Thyroid gland (tissue), 4 donors: ENCODE data around the gene SIAH3. TPM values are rescaled to one million over a fixed set of nuclear protein-coding genes. Genes with fewer than 3 reads are reported as not detected.

Experiments used
- DNase-seq, 2 donors: peaks; one replicate each; pipeline ENCODE4 v3.0.0-alpha.2; 2019
- H3K27ac ChIP-seq, 3 donors: fragments of 200-600 bp; sonication (generic); 1 replicate in 2 of 3; 2 replicates in 1 of 3; pipeline ENCODE4 v1.5.1; 2016 to 2019; ENCODE audit warnings: mild to moderate bottlenecking in 1 of 3, moderate library complexity in 1 of 3
- H3K27me3 ChIP-seq: fragments of 200-600 bp; sonication (generic); one replicate; pipeline ENCODE4 v1.5.1; 2019
- H3K36me3 ChIP-seq, 2 donors: fragments of 200-600 bp; sonication (generic); one replicate each; pipeline ENCODE4 v1.5.1; 2016 to 2019
- H3K4me1 ChIP-seq, 2 donors: fragments of 200-600 bp; sonication (generic); one replicate each; pipeline ENCODE4 v1.5.1; 2017 to 2019
- H3K4me3 ChIP-seq, 3 donors: fragments of 200-600 bp; sonication (generic); replicated peaks in 1 of 3; 1 replicate in 2 of 3; 2 replicates in 1 of 3; pipeline ENCODE4 v1.5.1; 2016; ENCODE audit warnings: mild to moderate bottlenecking in 1 of 3
- H3K9me3 ChIP-seq: fragments of 200-600 bp; sonication (generic); one replicate; pipeline ENCODE4 v1.5.1; 2017
- CTCF ChIP-seq, 6 experiments: fragments of 200-600 bp in 3 of 6; fragments of 450-650 bp in 3 of 6; sonication (generic) in 3 of 6; IDR thresholded peaks; one replicate each; pipeline ENCODE4 v1.5.1; 2016 to 2019; ENCODE audit warnings: antibody characterized with exemption in 6 of 6, mild to moderate bottlenecking in 2 of 6, inconsistent platforms in 1 of 6, moderate library complexity in 1 of 6
- POLR2A ChIP-seq, 2 donors: fragments of 450-650 bp; IDR thresholded peaks; one replicate each; pipeline ENCODE4 v1.6.1; 2017; ENCODE audit warnings: antibody characterized with exemption in 2 of 2, mild to moderate bottlenecking in 2 of 2, moderate library complexity in 1 of 2
- WGBS, 2 donors: methylation state at CpG; one replicate each; pipeline ENCODE4 v1.1.5; 2017; 5-methylcytosine and 5-hydroxymethylcytosine counted together
- intact Hi-C: fragments of 100-400 bp; cut with DNase I; formaldehyde crosslinking; loops from one replicate; pipeline ENCODE4 v1.15.1; 2023
- total RNA-seq, 4 donors: library from RNA; depleted of rRNA; stranded (reverse); fragments of >200 nt; gene quantifications; one replicate each; pipeline ENCODE4 v1.2.3, GENCODE V29; 2016

SIAH3 gene
- total RNA-seq, 4 donors from 2014 or later: 0.13 TPM; not detected in 3

- H3K36me3 ChIP-seq: no peaks in the 10 kb centered on the region
- peaks cover 7 to 8% of the 10 kb centered on the region in 2 donors for H3K4me1 ChIP-seq
- intact Hi-C loops: no loop called here
- no peak overlapping the region for H3K27ac ChIP-seq
- 91 to 92% methylated on average over 5 of the region's 5 CpGs for WGBS, 2 donors
- TF ChIP-seq CTCF (IDR thresholded peaks at IDR 0.05): no peak
- no peak for TF ChIP-seq POLR2A (IDR thresholded peaks at IDR 0.05)
- no peaks in the 10 kb centered on the region for H3K27me3 ChIP-seq
- no peak overlapping the region for H3K4me3 ChIP-seq
- H3K9me3 ChIP-seq: no peaks in the 10 kb centered on the region
- DNase-seq: no peak
Measured at GRCh38 chr13:45776748-45777147, 74.8 kb downstream of the SIAH3 start.

DNA sequence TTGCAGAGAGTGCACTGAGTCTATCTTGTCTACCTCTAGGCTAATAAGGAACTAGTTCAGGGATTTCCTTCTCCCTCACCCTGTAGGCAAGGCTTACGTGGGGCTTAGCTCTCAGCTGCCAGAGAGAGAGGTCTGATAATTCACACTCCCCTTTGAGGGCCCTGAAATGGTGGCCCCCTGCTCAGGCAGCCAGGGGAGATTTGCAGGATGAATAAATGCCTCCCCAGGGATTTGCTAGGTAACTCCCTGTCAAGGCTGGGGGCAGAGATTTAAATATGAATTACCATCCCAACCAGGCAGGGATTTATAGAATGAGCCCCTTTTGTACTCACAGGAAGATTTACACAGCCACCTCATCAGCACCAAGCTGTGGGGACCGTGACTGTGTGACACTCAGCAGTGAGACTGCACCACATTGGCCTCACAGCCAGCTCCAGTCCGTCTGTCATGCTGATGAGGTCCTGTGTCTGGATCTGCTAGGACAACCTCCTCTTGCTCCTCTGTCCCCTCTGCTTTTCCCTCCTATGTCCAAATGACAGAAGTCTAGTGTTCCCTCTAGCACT is 76.1 kb downstream of the SIAH3 start:
- no peaks in the 10 kb centered on the region for H3K9me3 ChIP-seq
- no peak for DNase-seq
- no peak overlapping the region for H3K4me3 ChIP-seq
- no peaks in the 10 kb centered on the region for H3K27me3 ChIP-seq
- intact Hi-C loops: no loop called here
- TF ChIP-seq CTCF (IDR thresholded peaks at IDR 0.05) (no peak), POLR2A (IDR thresholded peaks at IDR 0.05) (no peak)
- H3K36me3 ChIP-seq: no peaks in the 10 kb centered on the region
- no peaks in the 10 kb centered on the region for H3K4me1 ChIP-seq
- no peak overlapping the region for H3K27ac ChIP-seq
- WGBS, 2 donors: 84 to 89% methylated on average over 3 of the region's 3 CpGs

DNA sequence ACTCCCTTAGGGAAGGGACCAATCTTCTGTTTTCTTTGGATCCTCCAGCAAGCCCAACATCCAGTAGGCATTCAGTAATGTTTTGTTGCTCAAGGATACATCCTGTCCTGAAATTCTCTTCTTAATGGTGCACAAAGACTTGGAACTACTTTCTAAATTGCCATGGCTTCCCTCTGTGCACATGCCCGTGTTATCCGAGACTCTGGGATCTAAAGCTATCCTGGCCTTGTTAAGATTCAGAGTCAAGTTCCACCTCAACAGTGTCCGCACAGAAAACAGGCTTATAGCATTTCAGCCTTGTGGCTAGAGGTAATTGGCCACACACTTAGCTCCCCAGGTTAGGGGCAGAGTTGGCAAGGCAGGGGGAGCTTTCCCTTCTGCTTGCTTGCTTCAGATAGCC is 77.6 kb downstream of the SIAH3 start:
- Histone ChIP-seq H3K9me3 (no peaks in the 10 kb centered on the region), H3K27ac (no peak overlapping the region), H3K4me3 (no peak overlapping the region), H3K4me1 (no peaks in the 10 kb centered on the region), H3K36me3 (no peaks in the 10 kb centered on the region), H3K27me3 (no peaks in the 10 kb centered on the region)
- no peak for DNase-seq
- 92 to 95% methylated on average over 3 of the region's 3 CpGs for WGBS, 2 donors
- intact Hi-C loops: no loop called here
- no peak for TF ChIP-seq POLR2A (IDR thresholded peaks at IDR 0.05)

DNA sequence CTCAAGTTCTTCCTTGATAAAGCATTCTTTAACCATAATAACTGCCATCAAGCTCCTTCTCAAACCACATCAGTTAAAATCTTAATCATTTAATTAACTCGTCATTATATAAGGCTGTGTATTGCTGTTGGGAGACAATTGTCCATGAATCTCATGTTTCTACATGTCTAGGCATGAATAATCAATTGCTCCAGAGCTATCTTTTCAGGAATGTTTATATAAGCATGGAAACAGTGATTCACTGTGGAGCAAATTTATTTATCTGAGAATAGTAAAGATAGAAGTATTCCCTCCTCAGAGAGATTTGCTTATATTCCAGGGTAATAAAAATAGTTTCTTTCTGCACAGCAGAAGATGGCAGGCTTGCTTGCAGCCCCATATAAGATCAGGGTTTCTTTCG is 78.3 kb downstream of the SIAH3 start:
- 81 to 86% methylated on average over 2 of the region's 2 CpGs for WGBS, 2 donors
- no peaks in the 10 kb centered on the region for H3K4me1 ChIP-seq
- H3K27ac ChIP-seq: no peak overlapping the region
- no peaks in the 10 kb centered on the region for H3K36me3 ChIP-seq
- TF ChIP-seq CTCF (IDR thresholded peaks at IDR 0.05) (no peak), POLR2A (IDR thresholded peaks at IDR 0.05) (no peak)
- H3K9me3 ChIP-seq: no peaks in the 10 kb centered on the region
- no peak for DNase-seq
- intact Hi-C loops: no loop called here
- H3K4me3 ChIP-seq: no peak overlapping the region
- no peaks in the 10 kb centered on the region for H3K27me3 ChIP-seq

GRCh38 chr13:45770886-45771285 is 80.7 kb downstream of the SIAH3 start:
- Histone ChIP-seq H3K9me3 (no peaks in the 10 kb centered on the region), H3K27ac (no peak overlapping the region), H3K36me3 (no peaks in the 10 kb centered on the region), H3K4me1 (no peaks in the 10 kb centered on the region), H3K27me3 (no peaks in the 10 kb centered on the region), H3K4me3 (no peak overlapping the region)
- whole genome bisulfite sequencing, 2 donors: 95% methylated on average over 2 of the region's 2 CpGs
- intact Hi-C loops: no loop called here
- DNase-seq: no peak
- TF ChIP-seq POLR2A (IDR thresholded peaks at IDR 0.05) (no peak), CTCF (IDR thresholded peaks at IDR 0.05) (no peak)
